Gastrocnemius medialis (tissue), 4 donors: ENCODE data around the gene ACY1.

Experiments
- CTCF ChIP-seq, 5 experiments: fragments of 450-650 bp in 3 of 5; fragments of 200-600 bp in 2 of 5; sonication (generic) in 2 of 5; IDR thresholded peaks in 4 of 5; conservative IDR thresholded peaks in 1 of 5; 1 replicate in 4 of 5; 2 replicates in 1 of 5; pipeline ENCODE4 v1.5.1; 2016 to 2019; ENCODE audit warnings: antibody characterized with exemption in 5 of 5, mild to moderate bottlenecking in 3 of 5, moderate library complexity in 3 of 5
- POLR2A ChIP-seq, 2 donors: fragments of 450-650 bp; IDR thresholded peaks; one replicate each; pipeline ENCODE4 v1.6.1; 2017; ENCODE audit warnings: antibody characterized with exemption in 2 of 2, mild to moderate bottlenecking in 2 of 2, moderate library complexity in 2 of 2

- TF ChIP-seq CTCF (IDR thresholded peaks at IDR 0.05 in 4 of 5, conservative IDR thresholded peaks at IDR 0.05 in 1 of 5) = no peak
- TF ChIP-seq POLR2A (IDR thresholded peaks at IDR 0.05) = no peak
These were observed 8.8 kb downstream of the ACY1 start for GRCh38 chr3:51992017-51992682.
